Testis (tissue), 2 donors: Measurements from ENCODE around the gene TCF4.

Experiments used
- CTCF ChIP-seq, 3 experiments: fragments of 450-650 bp in 2 of 3; fragments of 200-600 bp in 1 of 3; sonication (generic) in 1 of 3; IDR thresholded peaks; one replicate each; pipeline ENCODE4 v1.5.1; 2016 to 2019; ENCODE audit warnings: antibody characterized with exemption in 3 of 3, mild to moderate bottlenecking in 2 of 3, moderate library complexity in 1 of 3
- POLR2A ChIP-seq: fragments of 450-650 bp; IDR thresholded peaks from one replicate; pipeline ENCODE4 v1.6.1; 2017; ENCODE audit warnings: antibody characterized with exemption, mild to moderate bottlenecking, moderate library complexity

GRCh38 chr18:55179835-55180234 lies 408.2 kb downstream of the TCF4 start:
- no peak for TF ChIP-seq CTCF (IDR thresholded peaks at IDR 0.05)
- TF ChIP-seq POLR2A, result no peak
